Measurements from ENCODE around the gene EVI2B.
"Not testable (repeated sequence)": the region's sequence is repeated elsewhere in the genome, so short reads cannot be mapped to it uniquely, and the experiment has no call there.

EVI2B gene

GRCh38 chr17:31273516-31273915 lies 40.3 kb downstream of the EVI2B start:
- H3K4me1 ChIP-seq = peaks cover 15% of the 10 kb centered on the region
- no peaks in the 10 kb centered on the region for H3K9me3 ChIP-seq
- H3K27me3 ChIP-seq (ENCODE audit: low read depth) = no peaks in the 10 kb centered on the region
- no peak overlapping the region for H3K4me3 ChIP-seq
- DNase-seq (ENCODE audit: low spot score in 2 of 2) = no peak
- in situ Hi-C loops (cut with MboI; ENCODE audit: low sequenced_read_pairs) = no loop called here
- peaks cover 10% of the 10 kb centered on the region for H3K36me3 ChIP-seq (replicated peaks)

- in situ Hi-C loops (cut with MboI; ENCODE audit: low sequenced_read_pairs) = no loop called here
- Histone ChIP-seq H3K9me3 (no peaks in the 10 kb centered on the region), H3K4me3 (no peak overlapping the region), H3K36me3 (replicated peaks) (peaks cover 12% of the 10 kb centered on the region), H3K27me3 (ENCODE audit: low read depth) (no peaks in the 10 kb centered on the region), H3K4me1 (peaks cover 15% of the 10 kb centered on the region)
- no peak for DNase-seq (ENCODE audit: low spot score in 2 of 2)
These were observed 41.1 kb downstream of the EVI2B start for GRCh38 chr17:31272803-31273202.

GRCh38 chr17:31272236-31272635 lies 41.6 kb downstream of the EVI2B start:
- H3K4me1 ChIP-seq = peaks cover 15% of the 10 kb centered on the region
- peaks cover 12% of the 10 kb centered on the region for H3K36me3 ChIP-seq (replicated peaks)
- H3K4me3 ChIP-seq = no peak overlapping the region
- DNase-seq (ENCODE audit: low spot score in 2 of 2) = no peak
- no peaks in the 10 kb centered on the region for H3K27me3 ChIP-seq (ENCODE audit: low read depth)
- in situ Hi-C loops (cut with MboI; ENCODE audit: low sequenced_read_pairs) = no loop called here
- H3K9me3 ChIP-seq = no peaks in the 10 kb centered on the region

GRCh38 chr17:31269578-31269983 lies 44.3 kb downstream of the EVI2B start:
- in situ Hi-C loops (cut with MboI; ENCODE audit: low sequenced_read_pairs) = no loop called here
- no peak overlapping the region for H3K4me3 ChIP-seq
- peaks cover 15% of the 10 kb centered on the region for H3K4me1 ChIP-seq
- peak in 1 of 2 experiments; percentile 56 for DNase-seq (ENCODE audit: low spot score in 2 of 2)
- H3K36me3 ChIP-seq (replicated peaks) = peaks cover 26% of the 10 kb centered on the region
- H3K9me3 ChIP-seq = no peaks in the 10 kb centered on the region
- no peaks in the 10 kb centered on the region for H3K27me3 ChIP-seq (ENCODE audit: low read depth)

DNA sequence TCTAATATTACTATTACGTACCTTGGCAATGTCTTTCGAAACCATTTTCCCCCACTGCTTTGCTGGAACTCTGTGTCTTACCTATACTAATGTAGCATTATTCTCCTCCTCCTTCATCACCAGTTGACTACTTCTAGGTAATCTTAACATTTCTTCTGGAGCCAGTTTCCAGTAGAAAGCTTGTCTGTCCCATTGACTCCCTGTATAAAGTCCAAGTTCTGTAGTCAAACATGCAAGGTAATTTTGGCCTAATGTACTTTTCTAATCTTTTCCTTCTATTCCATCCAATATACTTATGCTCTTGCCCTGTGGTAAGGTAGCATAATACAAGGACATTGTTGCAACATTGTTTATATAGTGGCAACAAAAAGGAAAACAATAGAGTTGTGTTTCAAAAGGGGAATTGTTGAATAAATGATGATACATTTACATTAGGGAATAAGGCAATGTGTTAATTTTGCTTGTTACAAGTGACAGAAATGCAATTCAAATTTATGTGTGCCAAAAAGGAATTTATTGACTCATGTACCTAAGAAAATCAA lies 44.7 kb downstream of the EVI2B start:
- H3K27me3 ChIP-seq (ENCODE audit: low read depth) = no peaks in the 10 kb centered on the region
- H3K9me3 ChIP-seq = no peaks in the 10 kb centered on the region
- in situ Hi-C loops (cut with MboI; ENCODE audit: low sequenced_read_pairs) = no loop called here
- peaks cover 26% of the 10 kb centered on the region for H3K36me3 ChIP-seq (replicated peaks)
- H3K4me3 ChIP-seq = no peak overlapping the region
- peaks cover 15% of the 10 kb centered on the region for H3K4me1 ChIP-seq
- peak in 1 of 2 experiments; percentile 46 for DNase-seq (ENCODE audit: low spot score in 2 of 2)

GRCh38 chr17:31266042-31266441 lies 47.8 kb downstream of the EVI2B start:
- no peak for DNase-seq (ENCODE audit: low spot score in 2 of 2)
- peaks cover 26% of the 10 kb centered on the region for H3K36me3 ChIP-seq (replicated peaks)
- peaks cover 15% of the 10 kb centered on the region for H3K4me1 ChIP-seq
- no peaks in the 10 kb centered on the region for H3K27me3 ChIP-seq (ENCODE audit: low read depth)
- in situ Hi-C loops (cut with MboI; ENCODE audit: low sequenced_read_pairs) = no loop called here
- no peaks in the 10 kb centered on the region for H3K9me3 ChIP-seq
- H3K4me3 ChIP-seq = no peak overlapping the region

GRCh38 chr17:31262923-31263322 lies 50.9 kb downstream of the EVI2B start:
- H3K36me3 ChIP-seq (replicated peaks) = peaks cover 29% of the 10 kb centered on the region

GRCh38 chr17:31261601-31262000 lies 52.3 kb downstream of the EVI2B start:
- Histone ChIP-seq H3K4me1 (no peaks in the 10 kb centered on the region), H3K36me3 (replicated peaks) (peaks cover 26% of the 10 kb centered on the region), H3K9me3 (no peaks in the 10 kb centered on the region), H3K27me3 (ENCODE audit: low read depth) (no peaks in the 10 kb centered on the region), H3K4me3 (no peak overlapping the region)
- no peak for DNase-seq (ENCODE audit: low spot score in 2 of 2)
- in situ Hi-C loops (cut with MboI; ENCODE audit: low sequenced_read_pairs) = no loop called here

More at GRCh38 chr17:31262923-31263322, 50.9 kb downstream of the EVI2B start:
- H3K4me3 ChIP-seq; in situ Hi-C loops (cut with MboI; ENCODE audit: low sequenced_read_pairs); H3K27me3 ChIP-seq (ENCODE audit: low read depth); H3K4me1 ChIP-seq; H3K9me3 ChIP-seq; DNase-seq (ENCODE audit: low spot score in 2 of 2): not testable (repeated sequence)

GRCh38 chr17:31260151-31260550 lies 53.7 kb downstream of the EVI2B start:
- no peaks in the 10 kb centered on the region for H3K4me1 ChIP-seq
- H3K27me3 ChIP-seq (ENCODE audit: low read depth) = no peaks in the 10 kb centered on the region
- no peaks in the 10 kb centered on the region for H3K9me3 ChIP-seq
- H3K4me3 ChIP-seq = no peak overlapping the region
- peaks cover 13% of the 10 kb centered on the region for H3K36me3 ChIP-seq (replicated peaks)
- DNase-seq (ENCODE audit: low spot score in 2 of 2) = no peak
- in situ Hi-C loops (cut with MboI; ENCODE audit: low sequenced_read_pairs) = no loop called here

DNA sequence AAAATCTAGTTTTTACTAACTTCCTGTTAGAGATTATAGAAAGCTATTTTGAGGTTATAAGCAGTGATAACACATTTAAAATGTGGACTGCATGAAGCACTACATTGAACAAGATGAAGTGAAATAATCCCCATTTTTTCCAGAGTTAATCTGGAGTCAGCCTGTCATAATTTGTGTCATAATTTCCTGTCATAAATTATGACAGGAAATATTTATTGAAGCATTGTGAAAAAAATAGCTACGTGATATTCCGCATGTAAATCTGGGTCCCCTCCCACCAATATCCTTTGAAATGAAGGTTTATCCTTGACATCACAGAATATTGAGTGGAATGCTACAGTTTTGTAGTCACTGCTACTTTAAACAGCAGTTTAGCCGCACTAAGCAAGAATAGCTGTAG lies 56.9 kb downstream of the EVI2B start:
- Histone ChIP-seq H3K4me1 (no peaks in the 10 kb centered on the region), H3K36me3 (replicated peaks) (peaks cover 12% of the 10 kb centered on the region), H3K9me3 (no peaks in the 10 kb centered on the region), H3K27me3 (ENCODE audit: low read depth) (no peaks in the 10 kb centered on the region), H3K4me3 (no peak overlapping the region)
- in situ Hi-C loops (cut with MboI; ENCODE audit: low sequenced_read_pairs) = no loop called here
- no peak for DNase-seq (ENCODE audit: low spot score in 2 of 2)

GRCh38 chr17:31254654-31255053 lies 59.2 kb downstream of the EVI2B start:
- in situ Hi-C loops (cut with MboI; ENCODE audit: low sequenced_read_pairs) = no loop called here
- Histone ChIP-seq H3K4me3 (no peak overlapping the region), H3K27me3 (ENCODE audit: low read depth) (no peaks in the 10 kb centered on the region), H3K9me3 (no peaks in the 10 kb centered on the region), H3K36me3 (replicated peaks) (0 out of 2 replicates have a peak, but pooled peaks cover 3% of the 10 kb centered on the region), H3K4me1 (no peaks in the 10 kb centered on the region)
- DNase-seq (ENCODE audit: low spot score in 2 of 2) = no peak

Measured in HAP-1 (cell line).